Suprapubic skin (tissue), 3 donors: Measurements from ENCODE around the gene MIPEP.

Source experiments
- EP300 ChIP-seq: sonication (generic); formaldehyde crosslinking; IDR thresholded peaks from one replicate; pipeline ENCODE4 v1.6.1; 2017; ENCODE audit warnings: antibody characterized with exemption
- POLR2A ChIP-seq, 2 donors: fragments of 450-650 bp; IDR thresholded peaks; one replicate each; pipeline ENCODE4 v1.6.1; 2017; ENCODE audit warnings: antibody characterized with exemption in 2 of 2, mild to moderate bottlenecking in 2 of 2, moderate library complexity in 2 of 2
- TF ChIP-seq, protein P1 (sequence below), 2 donors: fragments of 200-600 bp in 1 of 2; fragments of 450-650 bp in 1 of 2; sonication (generic) in 1 of 2; IDR thresholded peaks; one replicate each; pipeline ENCODE4 v1.5.1; 2016 to 2019; ENCODE audit warnings: antibody characterized with exemption in 2 of 2, mild to moderate bottlenecking in 1 of 2, moderate library complexity in 1 of 2

DNA sequence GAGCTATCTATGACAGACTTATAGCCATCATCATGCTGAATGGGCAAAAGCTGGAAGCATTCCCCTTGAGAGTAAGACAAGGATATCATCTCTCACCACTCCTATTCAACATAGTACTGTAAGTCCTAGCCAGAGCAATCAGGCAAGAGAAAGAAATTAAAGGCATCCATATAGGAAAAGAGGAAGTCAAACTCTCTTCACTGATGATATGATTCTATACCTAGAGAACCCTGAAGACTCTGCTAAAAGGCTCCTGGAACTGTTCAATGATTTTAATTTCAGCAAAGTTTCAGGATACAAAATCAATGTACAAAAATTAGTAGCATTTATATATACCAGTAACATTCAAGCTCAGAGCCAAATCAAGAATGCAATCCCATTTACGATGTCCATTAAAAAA lies 29.8 kb upstream of the MIPEP start:
- TF ChIP-seq EP300 (no peak), POLR2A (IDR thresholded peaks at IDR 0.05) (no peak)
- TF ChIP-seq, protein P1, sequence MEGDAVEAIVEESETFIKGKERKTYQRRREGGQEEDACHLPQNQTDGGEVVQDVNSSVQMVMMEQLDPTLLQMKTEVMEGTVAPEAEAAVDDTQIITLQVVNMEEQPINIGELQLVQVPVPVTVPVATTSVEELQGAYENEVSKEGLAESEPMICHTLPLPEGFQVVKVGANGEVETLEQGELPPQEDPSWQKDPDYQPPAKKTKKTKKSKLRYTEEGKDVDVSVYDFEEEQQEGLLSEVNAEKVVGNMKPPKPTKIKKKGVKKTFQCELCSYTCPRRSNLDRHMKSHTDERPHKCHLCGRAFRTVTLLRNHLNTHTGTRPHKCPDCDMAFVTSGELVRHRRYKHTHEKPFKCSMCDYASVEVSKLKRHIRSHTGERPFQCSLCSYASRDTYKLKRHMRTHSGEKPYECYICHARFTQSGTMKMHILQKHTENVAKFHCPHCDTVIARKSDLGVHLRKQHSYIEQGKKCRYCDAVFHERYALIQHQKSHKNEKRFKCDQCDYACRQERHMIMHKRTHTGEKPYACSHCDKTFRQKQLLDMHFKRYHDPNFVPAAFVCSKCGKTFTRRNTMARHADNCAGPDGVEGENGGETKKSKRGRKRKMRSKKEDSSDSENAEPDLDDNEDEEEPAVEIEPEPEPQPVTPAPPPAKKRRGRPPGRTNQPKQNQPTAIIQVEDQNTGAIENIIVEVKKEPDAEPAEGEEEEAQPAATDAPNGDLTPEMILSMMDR (IDR thresholded peaks at IDR 0.05) = no peak
